ENCODE data around the gene STEAP4.
"Not testable (repeated sequence)": the region's sequence is repeated elsewhere in the genome, so short reads cannot be mapped to it uniquely, and the experiment has no call there.

The STEAP4 gene

DNA sequence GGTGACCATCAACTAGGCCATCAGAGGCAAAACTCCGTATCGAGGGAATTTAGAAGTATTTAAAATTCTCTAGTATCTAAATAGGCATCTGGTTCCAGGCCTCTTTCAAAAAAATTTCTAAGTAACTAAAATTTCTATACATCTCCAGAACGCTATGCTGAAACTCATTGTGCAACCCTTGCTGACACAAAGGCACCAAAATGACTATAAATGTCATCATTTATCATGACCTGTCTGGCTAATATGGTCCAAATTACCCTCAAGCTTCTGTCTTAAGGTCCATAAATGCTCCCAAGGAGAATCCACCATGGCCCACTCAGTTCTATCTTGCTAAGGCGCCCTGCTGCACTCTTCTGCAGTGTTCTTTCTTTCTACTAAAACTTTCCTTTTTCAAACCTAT, 16.2 kb downstream of the STEAP4 start:
- TF ChIP-seq, protein P1, sequence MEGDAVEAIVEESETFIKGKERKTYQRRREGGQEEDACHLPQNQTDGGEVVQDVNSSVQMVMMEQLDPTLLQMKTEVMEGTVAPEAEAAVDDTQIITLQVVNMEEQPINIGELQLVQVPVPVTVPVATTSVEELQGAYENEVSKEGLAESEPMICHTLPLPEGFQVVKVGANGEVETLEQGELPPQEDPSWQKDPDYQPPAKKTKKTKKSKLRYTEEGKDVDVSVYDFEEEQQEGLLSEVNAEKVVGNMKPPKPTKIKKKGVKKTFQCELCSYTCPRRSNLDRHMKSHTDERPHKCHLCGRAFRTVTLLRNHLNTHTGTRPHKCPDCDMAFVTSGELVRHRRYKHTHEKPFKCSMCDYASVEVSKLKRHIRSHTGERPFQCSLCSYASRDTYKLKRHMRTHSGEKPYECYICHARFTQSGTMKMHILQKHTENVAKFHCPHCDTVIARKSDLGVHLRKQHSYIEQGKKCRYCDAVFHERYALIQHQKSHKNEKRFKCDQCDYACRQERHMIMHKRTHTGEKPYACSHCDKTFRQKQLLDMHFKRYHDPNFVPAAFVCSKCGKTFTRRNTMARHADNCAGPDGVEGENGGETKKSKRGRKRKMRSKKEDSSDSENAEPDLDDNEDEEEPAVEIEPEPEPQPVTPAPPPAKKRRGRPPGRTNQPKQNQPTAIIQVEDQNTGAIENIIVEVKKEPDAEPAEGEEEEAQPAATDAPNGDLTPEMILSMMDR (IDR thresholded peaks at IDR 0.05; ENCODE audit: low read depth, low read length) = no peak
- DNase-seq (ENCODE audit: extremely low read depth, low read depth) = no peak

DNA sequence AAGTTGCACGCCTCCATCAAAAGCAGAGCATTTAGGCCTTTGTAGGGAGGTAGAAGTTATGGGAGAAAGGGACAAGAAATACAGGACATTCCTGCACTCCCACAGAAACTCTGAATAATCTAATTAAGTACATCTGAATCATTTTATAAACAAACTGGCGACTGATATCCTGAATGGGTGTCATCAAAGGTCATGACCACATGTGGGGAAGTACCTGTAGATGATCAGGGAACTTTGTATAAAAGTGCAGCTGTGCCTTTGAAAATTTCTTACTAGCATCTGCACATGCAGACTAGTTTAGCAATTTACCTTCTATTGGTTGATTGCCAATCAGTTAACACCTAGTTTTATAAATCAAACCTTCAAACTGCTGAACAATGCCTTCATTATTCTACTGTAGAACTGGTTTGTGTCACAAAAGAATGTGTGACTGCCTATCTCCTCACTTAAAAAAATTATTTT, 17.1 kb downstream of the STEAP4 start:
- DNase-seq (ENCODE audit: extremely low read depth, low read depth) = no peak
- TF ChIP-seq, protein P1 (IDR thresholded peaks at IDR 0.05; ENCODE audit: low read depth, low read length) = no peak

- DNase-seq (ENCODE audit: extremely low read depth, low read depth) = no peak
- TF ChIP-seq, protein P1 (IDR thresholded peaks at IDR 0.05; ENCODE audit: low read depth, low read length) = no peak
Measured at GRCh38 chr7:88281749-88282148, 24.9 kb downstream of the STEAP4 start.

DNA sequence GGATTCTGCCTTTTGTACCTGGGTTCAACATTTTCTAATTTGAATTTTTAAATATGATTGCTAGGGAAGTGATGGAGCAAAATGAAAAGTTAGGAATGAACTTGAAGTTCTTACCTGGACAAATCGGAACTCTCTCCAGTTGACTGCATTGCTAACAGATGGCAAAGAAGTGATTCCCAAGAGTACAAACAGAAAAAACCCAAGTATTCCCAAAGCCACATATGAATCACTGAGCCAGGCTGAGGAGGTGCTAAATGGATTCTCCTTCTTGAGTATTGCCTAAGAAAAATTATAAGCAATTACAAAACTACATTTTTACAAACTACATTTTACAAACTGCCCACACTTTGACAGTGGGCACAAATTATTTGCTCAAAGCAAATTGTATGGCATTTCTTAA, 25.9 kb downstream of the STEAP4 start:
- TF ChIP-seq, protein P1 (IDR thresholded peaks at IDR 0.05; ENCODE audit: low read depth, low read length) = no peak
- DNase-seq (ENCODE audit: extremely low read depth, low read depth) = no peak

DNA sequence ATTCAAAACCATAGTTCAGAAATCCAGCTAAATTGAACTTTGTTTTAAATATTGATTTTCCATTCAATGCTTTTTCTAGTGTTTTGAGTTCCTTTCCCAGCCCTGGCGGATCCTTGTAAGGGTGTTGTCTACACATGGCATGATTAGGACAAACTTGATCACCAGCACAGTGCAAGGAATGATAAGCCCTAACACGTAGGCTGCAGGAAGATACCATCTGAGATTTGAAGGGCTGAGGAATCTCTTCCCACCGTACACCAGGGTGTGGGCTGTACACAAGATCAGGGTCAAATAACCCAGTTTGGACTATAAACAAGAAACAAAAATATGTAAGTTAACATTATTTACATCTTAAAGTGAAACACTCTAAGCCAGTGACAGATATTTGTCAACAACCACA, 27.4 kb downstream of the STEAP4 start:
- TF ChIP-seq, protein P1 (IDR thresholded peaks at IDR 0.05; ENCODE audit: low read depth, low read length) = no peak
- DNase-seq (ENCODE audit: extremely low read depth, low read depth) = no peak

DNA sequence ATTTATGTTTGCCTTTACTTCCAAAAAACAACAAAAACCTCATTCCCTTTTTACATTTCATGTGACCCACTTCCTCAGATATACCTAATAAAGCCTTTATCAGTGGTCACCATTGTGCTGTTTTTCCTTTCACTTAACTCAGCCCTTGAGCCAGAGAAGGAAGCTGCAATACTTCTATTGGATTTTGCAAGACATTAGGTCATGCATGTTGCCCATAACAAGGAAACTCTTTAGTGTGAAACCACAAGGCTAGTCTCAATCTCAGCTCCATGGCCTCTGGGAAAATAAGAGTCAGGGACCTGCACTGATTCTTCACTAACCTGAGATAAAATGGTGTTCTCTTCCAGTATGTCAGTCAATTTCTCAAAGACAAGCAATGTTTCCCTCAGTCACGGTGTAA, 27.8 kb downstream of the STEAP4 start:
- TF ChIP-seq, protein P1 (IDR thresholded peaks at IDR 0.05; ENCODE audit: low read depth, low read length) = no peak
- DNase-seq (ENCODE audit: extremely low read depth, low read depth) = no peak

- DNase-seq (ENCODE audit: extremely low read depth, low read depth) = no peak
- TF ChIP-seq, protein P1 (IDR thresholded peaks at IDR 0.05; ENCODE audit: low read depth, low read length) = no peak
Measured at GRCh38 chr7:88276605-88277153, 30.0 kb downstream of the STEAP4 start.

GRCh38 chr7:88274856-88275255, 31.8 kb downstream of the STEAP4 start:
- not testable (repeated sequence) for DNase-seq (ENCODE audit: extremely low read depth, low read depth)
